SU-DHL-6 (cell line): ENCODE results near the gene MYLK.

Experiments
- EZH2phosphoT487 ChIP-seq: fragments of 200-600 bp; sonication (generic), shearing (Covaris generic); conservative IDR thresholded peaks from 2 replicates; pipeline ENCODE4 v1.6.1; 2018; ENCODE audit warnings: mild to moderate bottlenecking, antibody characterized with exemption, low read length, moderate library complexity, mixed read lengths
- TF ChIP-seq, protein P1 (sequence below): fragments of 200-600 bp; sonication (generic); IDR thresholded peaks from one replicate; pipeline ENCODE4 v1.5.1; 2017; ENCODE audit warnings: antibody characterized with exemption, mild to moderate bottlenecking, low read length, moderate library complexity; ENCODE audit not compliant: insufficient read depth, poor library complexity, severe bottlenecking

DNA sequence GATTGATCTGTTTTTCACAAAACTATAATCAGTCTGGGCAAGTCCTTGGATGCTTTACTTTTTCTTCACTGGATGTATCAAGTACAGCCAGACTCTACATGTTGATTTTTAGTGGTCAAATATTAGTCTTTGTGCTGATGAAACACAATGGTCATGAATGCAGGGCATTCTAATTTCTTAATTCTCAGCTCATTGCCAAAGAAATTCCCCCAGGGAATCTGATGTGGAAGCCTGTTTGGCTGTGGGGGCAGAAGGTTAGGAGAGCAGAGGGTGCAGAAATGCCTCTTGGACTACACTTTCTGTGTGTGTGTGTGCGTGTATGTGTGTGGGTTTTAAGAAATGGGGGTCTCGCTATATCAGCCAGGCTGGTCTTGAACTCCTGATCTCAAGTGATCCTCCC, 250.6 kb downstream of the MYLK start:
- TF ChIP-seq, protein P1, sequence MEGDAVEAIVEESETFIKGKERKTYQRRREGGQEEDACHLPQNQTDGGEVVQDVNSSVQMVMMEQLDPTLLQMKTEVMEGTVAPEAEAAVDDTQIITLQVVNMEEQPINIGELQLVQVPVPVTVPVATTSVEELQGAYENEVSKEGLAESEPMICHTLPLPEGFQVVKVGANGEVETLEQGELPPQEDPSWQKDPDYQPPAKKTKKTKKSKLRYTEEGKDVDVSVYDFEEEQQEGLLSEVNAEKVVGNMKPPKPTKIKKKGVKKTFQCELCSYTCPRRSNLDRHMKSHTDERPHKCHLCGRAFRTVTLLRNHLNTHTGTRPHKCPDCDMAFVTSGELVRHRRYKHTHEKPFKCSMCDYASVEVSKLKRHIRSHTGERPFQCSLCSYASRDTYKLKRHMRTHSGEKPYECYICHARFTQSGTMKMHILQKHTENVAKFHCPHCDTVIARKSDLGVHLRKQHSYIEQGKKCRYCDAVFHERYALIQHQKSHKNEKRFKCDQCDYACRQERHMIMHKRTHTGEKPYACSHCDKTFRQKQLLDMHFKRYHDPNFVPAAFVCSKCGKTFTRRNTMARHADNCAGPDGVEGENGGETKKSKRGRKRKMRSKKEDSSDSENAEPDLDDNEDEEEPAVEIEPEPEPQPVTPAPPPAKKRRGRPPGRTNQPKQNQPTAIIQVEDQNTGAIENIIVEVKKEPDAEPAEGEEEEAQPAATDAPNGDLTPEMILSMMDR, result no peak
- no peak for TF ChIP-seq EZH2phosphoT487
